Measurements from ENCODE around the gene SLC25A47.
"Not testable (repeated sequence)": the region's sequence is repeated elsewhere in the genome, so short reads cannot be mapped to it uniquely, and the experiment has no call there.

Gene SLC25A47

DNA sequence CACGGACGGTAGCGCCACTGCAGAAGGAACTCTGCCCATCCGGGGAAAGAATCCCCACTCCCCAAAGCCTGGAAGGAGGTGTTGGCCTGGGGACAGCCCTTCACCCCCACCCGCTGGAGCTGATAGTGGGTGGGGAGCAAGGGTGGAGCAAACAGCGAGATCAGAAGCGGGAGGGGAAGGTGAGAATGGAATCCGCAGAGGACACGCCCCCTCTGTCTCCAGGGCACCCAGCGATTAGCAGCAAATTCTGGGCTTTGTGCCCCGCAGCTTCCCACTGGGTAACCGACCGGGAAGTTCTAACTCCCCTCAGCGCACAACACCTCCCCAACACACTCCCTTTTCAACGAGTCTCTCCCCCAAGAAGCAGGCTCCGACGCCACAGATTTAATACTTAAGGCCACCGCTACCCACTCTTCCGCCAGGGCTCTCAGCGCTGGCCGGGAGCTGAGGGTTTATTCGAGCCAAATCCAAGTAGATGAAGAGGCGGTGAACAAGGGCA, 18.3 kb upstream of the SLC25A47 start:
- DNase-seq (ENCODE audit: insufficient read length, low spot score) = peak; percentile 40
- FAIRE-seq = peak; percentile 57

DNA sequence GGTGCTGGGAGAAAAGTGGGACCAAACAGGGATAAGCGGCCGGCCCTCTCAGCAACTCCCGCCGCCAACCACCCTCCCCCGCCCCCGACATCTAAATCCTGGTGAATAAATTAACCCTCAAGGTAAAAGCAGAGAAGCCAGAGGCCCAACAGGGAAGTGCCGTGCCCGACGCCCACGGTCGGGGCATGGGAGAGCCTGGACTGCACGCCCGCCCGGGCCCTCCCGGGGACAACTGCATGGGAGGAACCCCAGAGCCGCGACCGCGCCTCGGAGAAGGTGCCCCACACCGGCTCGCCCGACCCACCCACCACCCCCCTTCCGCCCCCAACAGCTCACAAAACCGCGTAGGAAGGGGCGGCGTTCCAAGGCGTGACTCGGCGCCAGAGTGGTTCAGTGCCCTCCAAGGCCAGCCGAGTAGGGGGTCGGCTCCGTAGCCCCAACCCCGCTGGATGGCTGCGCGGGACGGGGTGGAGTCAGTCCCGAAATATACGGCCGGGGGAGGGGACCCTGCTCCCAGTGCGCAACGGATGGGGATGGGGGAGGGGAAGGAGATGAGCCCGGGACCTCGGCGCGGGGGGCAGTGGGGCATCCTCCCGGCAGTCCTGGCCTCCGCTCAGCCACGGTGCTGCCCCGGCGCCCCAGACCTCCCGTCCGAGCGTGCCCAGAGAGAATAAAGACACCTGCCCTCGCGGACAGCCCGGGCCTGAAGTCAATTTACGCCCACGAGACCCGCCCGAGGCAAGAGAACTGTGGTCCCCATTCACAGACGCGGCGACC, 17.6 kb upstream of the SLC25A47 start:
- DNase-seq (ENCODE audit: insufficient read length, low spot score) = peak; percentile 17
- no peak for FAIRE-seq

DNA sequence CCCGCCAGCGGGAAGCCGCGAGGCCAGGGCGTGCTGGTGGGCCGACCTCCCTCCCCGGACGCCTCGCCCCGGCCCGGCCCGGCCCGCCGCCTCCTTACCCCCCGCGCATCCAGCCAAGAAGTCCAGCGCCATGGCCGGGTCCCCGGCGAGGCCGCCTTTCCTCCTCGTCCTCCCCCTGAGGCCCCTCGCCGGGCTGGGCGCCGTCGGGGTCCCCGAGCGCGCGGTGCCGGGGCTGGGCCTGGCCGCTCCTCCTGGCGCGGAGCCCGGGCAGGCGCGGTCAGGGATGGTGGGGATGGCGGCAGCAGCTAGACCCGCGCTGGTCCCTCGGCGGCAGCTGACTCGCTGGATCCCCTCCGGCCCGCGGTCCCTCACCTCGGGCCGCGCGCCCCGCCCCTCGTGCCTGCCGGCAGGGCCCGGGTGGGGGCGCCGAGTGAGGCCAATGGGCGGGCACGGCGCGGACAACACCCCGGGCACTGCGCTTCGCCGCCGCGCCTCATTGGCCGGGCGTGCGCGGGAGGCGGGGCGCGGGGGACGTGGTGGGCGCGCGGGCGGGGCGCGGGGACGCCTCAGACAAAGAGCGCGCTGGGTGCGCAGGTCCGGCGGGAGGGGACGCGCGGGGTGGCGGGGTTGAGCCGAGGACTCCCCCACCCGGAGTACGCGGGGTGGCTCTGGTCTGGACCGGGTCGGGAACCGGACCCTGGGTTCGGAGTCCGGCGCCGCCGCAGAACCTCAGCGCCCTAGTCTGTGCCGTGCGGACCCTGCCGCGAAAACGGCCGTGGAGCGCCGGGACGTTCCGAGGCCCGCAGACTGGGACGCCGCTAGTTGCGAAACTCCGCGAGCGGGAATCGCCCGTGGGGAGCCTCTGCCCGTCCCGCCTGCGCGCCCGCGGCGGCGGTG, 16.8 kb upstream of the SLC25A47 start, which contains the start of gene SLC25A29:
Gene SLC25A29, minus strand, starts transcription at position 344 of the 897 bp plus-strand sequence. Its CDS starts 212 bp downstream, at position 132.
- peak; percentile 91 for DNase-seq (ENCODE audit: insufficient read length, low spot score)

DNA sequence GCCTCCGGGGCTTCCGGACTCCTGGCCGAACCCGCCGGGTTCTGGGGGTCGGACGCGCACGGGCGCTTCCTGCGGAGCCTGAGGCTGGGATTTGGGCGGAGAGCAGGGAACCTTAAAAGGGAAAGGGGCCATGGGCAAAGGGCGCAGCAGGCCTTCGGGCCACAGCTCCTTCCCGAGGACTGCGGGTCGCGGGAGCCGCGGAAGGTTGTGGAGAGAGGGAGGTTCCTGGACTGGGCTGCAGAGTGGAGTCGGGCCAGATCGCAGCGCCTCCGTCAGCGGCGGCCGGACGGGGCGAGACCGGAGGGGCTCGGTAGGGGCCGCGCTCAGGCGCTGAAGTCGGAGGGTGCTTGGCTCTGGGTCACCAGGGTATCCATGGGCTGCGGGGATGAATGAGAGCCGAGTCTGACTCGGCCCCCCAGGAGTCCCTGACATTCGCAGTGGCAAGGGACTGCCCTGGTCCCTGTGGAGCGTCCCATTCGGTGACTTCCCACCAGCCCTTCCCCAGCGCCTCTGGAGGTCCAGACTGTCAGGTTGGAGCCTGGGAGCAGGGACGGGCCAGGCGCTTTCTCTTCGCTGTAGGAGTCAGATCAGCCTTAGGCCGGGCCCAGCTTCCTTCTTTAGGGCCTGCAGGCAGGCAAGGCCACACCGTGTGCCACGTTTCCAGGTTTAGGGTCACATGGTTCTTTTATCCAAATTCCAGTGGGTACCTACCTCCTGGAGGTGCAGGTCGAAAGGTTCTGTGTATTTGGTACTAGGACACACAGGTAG, 16.0 kb upstream of the SLC25A47 start:
- FAIRE-seq = no peak
- no peak for DNase-seq (ENCODE audit: insufficient read length, low spot score)

More for the DNA sequence above, 16.8 kb upstream of the SLC25A47 start, which contains the start of gene SLC25A29:
- peak; percentile 99 for FAIRE-seq

DNA sequence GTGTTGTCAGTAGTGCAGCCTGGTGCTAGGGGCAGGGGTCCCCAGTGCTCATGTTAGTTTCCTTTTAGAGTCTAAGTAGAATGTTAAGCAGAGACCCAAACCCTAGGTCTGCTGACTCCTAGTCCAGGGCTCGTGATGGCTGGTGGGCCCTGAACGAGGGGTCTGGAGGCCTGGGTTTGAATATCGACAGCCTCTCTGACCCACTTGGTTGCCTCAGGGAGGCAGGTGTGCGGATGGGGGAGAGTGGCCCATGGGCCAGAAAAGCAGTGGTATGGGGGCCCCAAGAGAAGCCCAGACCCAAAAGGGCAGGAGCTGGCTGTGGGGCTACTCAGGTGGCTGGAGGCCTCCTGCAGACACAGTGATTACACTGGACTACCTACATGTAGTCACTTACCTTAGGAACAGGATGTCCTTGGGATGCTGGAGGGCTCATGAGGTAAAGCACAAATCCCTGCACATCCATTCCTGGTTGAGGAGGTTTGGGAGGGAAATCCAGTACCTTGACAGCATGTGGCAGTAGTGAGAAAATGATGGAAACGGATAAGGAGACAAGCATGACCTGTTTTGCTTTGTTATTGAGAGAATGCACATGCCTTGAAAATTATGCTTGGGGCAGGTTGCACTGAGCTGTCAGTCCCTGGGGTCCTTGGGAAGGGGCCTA, 15.2 kb upstream of the SLC25A47 start:
- FAIRE-seq (no peak), DNase-seq (ENCODE audit: insufficient read length, low spot score) (no peak)

DNA sequence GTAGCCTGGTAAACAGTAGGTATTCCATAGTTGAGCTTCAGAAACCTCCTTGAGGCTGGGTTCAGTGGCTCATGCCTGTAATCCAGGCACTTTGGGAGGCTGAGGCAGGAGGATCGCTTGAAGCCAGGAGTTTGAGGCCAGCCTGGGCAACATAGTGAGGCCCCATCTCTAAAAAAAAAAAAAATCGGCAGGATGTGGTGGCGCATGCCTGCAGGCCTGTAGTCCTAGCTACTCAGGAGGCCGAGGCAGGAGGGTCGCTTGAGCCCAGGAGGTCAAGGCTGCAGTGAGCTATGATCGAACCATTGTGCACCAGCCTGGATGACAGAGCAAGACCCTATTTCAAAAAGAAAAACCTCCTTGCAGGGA, 14.7 kb upstream of the SLC25A47 start:
- FAIRE-seq; DNase-seq (ENCODE audit: insufficient read length, low spot score): not testable (repeated sequence)

DNA sequence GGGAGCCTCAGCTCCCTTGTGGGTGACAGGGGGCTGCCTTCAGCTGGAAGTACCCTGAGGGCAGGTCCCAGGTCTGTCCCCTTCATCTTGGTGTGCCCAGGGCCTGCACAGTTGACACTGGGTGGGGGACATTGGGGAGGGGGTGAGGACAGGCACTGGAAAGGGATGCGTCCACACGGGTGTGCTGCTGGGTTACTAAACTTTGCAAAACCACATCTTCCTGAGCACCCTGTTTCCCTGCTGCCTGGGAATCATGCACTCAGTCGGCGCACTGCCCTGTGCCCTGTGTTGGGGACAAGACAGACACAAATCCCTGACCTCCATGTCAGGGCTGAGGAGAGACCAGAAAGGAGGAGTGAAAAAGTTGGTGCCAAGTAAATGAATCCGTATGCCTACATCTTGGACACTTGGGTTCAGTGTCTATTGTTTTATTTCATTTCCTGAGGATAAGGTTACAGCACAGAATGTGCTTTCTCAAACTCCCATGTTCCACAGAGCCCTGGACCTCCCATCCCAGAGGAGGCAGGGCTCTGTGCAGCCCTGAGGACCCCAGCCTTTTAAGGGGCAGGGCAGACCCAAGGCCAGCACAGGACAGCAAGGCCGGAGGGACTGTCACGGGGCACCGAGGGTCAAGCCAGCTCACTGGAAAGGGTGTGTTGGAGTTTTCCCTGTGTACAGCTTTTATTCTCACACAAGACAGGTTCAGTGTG, 14.0 kb upstream of the SLC25A47 start:
- no peak for FAIRE-seq

DNA sequence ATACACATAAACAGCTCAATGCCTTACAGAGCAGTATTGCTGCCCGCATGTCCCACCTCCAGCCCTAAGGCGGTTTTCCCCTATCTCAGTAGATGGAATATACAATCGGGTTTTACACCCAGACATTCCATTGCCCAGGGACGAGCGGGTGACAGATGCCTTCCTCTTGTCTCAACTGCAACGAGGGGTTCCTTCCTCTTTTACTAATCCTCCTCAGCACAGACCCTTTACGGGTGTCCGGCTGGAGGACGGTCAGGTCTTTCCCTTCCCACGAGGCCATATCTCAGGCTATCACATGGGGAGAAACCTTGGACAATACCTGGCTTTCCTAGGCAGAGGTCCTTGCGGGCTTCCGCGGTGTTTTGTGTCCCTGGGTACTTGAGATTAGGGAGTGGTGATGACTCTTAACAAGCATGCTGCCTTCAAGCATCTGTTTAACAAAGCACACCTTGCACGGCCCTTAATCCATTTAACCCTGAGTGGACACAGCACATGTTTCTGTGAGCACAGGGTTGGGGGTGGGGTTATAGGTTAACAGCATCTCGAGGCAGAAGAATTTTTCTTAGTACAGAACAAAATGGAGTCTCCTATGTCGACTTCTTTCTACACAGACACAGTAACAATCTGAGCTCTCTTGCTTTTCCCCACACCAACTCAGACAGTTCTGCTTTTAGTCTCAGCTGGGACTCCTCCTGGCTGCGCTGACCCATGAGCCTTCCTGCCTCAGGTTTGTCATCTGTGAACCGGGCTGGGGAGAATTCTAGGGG, 10.8 kb upstream of the SLC25A47 start:
- not testable (repeated sequence) for FAIRE-seq; DNase-seq (ENCODE audit: insufficient read length, low spot score)

More for the DNA sequence above, 14.0 kb upstream of the SLC25A47 start:
- DNase-seq (ENCODE audit: insufficient read length, low spot score) = no peak

DNA sequence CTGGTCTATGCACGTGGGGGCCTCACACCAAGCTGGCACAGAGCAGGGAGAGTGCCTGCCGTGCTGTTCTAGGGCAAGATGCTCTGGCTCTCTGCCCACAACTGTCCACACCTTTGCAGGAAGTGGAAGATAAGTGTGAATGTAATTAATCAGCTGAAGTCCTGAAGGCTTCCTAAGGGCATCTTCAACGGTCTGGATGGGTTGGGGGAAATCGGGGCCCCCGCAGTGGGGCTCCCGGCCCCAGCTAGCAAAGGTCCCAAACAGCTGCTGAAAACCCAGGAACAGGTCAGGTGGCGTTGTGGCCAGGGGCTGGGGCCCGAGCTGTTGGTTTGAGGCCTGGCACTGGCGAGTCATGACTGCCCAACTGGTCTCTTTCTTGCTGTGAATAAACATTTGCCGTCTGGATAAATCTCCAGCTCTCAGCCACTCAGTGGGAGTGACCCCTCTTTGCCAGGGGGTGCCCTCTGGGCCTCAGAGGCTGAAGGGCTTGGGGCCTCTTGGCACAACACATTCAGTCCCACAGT, 10.2 kb upstream of the SLC25A47 start:
- peak; percentile 9 for FAIRE-seq
- no peak for DNase-seq (ENCODE audit: insufficient read length, low spot score)

DNA sequence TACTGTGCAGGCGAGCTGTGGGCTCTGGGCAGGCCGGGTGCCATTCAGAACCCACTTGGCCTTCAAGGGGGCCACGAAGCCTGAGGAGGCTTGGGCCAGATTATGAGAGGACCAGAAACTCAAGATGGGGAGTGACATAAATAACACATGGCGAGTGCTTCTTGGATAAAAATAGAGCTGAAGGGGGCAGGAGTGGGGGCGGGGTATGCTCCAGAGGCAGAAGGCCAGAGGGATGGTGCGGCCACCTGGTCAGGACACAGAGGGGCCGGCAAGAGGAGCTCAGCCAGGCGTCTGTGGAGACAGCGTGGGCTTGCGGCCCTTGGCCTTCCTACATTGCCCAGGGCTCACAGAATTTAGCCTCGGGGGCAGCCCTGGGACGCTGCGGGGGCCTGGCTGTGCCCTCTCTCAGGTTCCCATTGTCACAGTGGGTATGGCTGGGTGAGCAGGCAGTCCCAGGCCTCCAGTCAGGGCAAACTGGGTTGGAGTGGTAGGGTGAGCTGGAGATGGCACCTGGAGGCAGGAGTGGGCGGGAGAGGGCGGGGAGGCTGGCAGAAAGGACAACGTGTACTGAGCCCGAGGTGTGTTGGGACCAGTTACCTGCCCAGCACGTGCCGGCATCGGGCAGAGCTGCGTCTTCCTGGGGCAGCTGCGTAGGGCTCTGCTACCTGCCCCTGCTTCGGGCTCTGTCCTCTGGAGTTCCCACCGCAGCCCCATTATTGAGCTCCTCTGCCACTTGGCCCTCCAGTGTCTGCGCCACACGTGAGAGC, 9.5 kb upstream of the SLC25A47 start:
- FAIRE-seq = no peak

DNA sequence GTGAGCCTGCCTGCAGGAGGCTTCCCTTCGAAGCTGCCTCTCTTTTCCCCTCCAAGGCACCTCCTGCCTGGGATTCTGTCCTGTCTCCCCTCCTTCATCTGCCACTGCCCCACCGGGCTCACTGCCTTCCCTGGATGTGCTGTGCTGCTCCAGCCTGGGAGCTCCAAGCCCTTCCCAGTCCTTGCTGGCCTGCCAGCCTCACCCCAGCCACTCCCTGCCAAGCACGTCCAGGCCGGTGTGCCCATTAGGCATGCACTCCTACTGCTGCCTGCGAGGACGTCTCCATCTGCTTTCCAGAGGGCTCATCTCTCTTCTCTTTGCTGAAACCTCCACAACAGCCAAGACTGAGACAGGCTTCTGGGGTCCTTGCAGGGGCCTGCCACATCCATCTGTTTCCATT, 8.4 kb upstream of the SLC25A47 start:
- DNase-seq (ENCODE audit: insufficient read length, low spot score) (no peak), FAIRE-seq (no peak)

More for the DNA sequence above, 9.5 kb upstream of the SLC25A47 start:
- DNase-seq (ENCODE audit: insufficient read length, low spot score) = no peak

DNA sequence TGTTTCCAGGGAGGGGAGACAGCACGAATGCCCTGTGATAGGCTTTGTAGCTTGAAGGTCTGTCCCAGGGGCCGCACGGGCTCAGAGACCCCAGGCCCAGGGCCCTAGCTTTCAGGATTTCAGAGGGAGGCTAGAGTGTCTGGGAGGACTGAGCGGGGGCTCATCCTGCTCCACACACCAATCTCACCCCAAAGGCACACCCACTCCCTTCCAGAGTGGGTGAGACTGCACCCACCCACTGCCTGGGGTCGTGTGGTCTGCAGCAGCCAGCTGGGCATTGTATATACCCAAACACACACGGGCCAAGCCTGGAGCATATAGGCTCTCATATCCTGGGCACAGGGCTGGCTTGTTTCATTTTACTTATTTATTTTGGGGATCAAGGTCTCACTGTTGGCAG, 5.8 kb upstream of the SLC25A47 start:
- DNase-seq (ENCODE audit: insufficient read length, low spot score) (no peak), FAIRE-seq (no peak)

DNA sequence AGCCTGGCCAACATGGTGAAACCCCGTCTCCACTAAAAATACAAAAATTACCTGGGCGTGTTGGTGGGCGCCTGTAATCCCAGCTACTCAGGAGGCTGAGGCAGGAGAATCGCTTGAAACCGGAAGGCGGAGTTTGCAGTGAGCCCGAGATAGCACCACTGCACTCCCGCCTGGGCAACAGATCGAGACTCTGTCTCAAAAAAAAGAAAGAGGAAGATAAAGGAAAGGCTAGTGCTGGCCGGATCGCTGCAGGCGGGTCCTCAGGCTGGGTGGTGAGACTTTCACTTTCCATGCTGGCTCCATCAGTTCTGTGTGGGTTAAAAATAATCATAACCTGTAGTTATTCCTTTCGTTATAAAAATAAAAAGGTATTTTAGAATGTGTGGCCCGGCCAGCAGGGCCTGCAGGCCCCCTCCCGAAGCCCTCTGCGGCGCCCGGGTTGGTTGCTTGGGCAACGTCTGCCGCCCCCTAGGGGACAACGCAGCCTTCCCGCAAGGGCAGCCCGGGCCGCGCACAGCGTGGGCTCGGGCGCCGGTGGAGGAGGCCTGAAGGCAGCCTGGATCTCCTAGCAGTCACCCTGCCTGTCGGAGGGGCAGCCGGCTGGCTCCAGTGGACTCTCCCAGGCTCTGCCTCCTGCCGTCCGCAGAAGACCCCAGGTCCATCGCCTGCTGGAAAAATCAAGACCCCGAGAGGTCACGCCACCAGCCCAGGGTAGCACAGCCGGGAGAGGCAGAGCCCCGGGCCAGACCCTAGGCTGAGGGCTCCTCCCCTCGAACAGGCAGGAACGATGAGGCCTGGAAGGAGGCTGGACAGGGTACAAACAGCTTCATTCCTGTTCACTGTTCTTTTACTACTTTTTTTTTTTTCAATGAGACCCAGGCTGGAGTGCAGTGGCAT, 5.0 kb upstream of the SLC25A47 start:
- FAIRE-seq = no peak
- DNase-seq (ENCODE audit: insufficient read length, low spot score) = no peak

DNA sequence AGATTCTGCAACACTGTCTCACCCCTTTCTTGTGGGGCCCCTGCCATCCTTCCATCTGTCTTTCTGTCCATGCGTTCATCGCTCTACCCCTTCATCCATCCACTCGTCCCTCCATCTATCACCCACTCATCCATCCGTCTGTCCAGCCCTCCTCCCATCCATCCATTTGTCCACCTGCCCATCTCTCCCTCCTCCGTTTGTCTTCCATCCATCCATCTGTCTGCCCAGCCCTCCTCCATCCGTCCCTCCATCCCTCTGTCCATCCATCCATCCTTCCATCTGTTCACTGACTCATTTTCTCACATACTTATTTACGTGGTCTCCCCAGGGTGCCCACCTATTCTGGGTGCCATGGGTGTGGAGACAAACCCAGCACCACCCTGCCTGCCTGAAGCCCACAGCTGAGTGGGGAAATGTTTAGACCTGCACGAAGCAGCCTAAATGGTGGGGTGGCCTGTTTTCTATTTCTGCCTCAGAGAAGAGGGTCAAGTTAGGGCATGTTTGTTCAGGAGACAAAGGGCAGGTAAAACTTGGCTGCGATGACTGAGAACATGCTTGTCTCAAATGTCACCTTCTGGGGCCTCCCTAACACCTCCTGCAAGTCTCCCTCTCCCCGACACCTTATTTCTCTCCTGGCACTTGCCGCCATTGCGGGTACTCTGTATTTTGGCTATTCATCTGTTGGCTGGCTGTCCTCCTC, 2.8 kb upstream of the SLC25A47 start:
- FAIRE-seq (peak; percentile 38), DNase-seq (ENCODE audit: insufficient read length, low spot score) (no peak)

DNA sequence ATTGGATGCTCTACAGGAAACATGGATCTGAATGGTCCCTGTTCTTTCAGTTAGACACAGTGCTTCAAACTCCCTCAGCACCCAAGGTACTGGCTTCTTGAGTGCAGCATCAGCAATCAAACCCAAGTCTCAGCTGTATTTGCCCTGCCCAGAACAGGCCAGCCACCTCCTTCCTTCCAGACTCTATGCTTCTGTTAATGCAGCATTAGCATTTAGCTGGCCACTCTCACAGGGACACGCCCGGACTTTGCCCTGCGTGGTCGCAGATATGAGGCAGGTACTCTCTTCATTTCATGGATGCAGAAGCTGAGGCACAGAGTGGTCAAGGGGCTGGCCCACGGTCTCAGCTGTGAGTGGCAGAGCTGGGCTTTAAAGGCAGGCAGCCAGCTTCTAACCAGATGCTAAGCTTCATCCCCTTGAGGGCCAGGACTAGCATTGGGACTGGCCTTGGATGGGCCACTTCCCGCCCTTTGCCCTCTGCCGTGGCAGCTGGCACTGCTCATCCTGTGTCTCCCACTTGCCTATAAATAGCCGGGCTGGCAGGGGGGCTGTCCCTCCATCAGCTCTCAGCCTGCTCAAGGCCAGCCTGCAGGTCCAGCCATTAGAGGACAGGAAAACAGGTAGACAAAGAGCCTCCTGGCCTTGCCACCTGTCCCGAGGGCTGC, 1.5 kb upstream of the SLC25A47 start:
- no peak for FAIRE-seq
- DNase-seq (ENCODE audit: insufficient read length, low spot score) = no peak

Data from HTR-8/SVneo (cell line).